ENCODE measurements around the gene DMWD. TPM values are rescaled to one million over a fixed set of nuclear protein-coding genes. Genes with fewer than 3 reads are reported as not detected.

Gene DMWD
- total RNA-seq, 4 donors from 2014 or later = 9.1 to 32.2 (median 23.5) TPM

DNA sequence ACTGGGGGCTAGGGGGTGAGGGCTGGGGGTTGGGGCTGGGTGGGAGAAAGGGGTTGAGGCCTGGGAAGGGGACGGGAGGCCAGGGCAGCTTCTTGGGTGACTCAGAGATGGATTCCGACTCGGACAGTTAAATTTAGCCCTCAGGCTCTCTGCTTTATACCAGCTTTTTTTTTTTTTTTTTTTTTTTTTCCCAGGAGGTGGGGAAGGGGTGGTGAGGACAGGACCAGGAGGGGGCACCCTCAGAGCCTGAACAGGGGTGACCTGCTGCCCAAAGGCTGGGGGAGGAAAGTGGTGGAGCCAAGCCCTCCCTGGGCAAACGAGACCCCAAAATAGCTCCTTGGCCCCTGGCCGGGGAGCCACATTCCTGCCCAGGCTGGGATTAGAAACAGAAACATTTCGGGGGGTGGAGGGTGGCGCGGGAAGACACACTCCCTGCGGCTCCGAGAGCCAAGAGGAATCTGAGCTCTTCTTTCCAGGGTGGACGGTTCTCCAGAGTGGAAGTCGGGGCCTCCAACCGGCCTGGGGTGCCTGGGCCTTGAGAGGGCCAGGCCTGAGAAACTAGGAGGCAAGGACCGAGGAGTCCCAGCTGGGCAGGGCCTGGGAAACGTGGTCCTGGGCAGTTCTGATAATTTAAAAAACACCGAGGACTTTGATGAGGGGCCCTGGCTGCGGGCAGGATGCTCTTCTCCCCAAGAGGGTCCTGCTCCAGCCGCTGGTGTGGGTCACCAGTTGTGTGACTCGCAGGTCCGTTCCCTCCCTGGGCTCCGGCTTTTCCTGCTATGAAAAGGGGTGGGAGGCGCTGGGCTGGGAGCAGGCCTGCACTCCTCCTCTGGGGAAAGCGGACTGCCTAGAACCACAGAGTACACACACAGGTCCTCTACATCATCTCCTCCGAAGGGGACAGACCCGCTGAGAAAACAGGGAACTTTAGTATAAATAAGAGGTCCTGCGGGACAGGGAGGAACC is 9.5 kb downstream of the DMWD start:
- H3K36me3 ChIP-seq = peaks cover 11 to 39% (median 19%) of the 10 kb centered on the region in 3 donors
- H3K9me3 ChIP-seq = no peaks in the 10 kb centered on the region
- TF ChIP-seq, protein P1, sequence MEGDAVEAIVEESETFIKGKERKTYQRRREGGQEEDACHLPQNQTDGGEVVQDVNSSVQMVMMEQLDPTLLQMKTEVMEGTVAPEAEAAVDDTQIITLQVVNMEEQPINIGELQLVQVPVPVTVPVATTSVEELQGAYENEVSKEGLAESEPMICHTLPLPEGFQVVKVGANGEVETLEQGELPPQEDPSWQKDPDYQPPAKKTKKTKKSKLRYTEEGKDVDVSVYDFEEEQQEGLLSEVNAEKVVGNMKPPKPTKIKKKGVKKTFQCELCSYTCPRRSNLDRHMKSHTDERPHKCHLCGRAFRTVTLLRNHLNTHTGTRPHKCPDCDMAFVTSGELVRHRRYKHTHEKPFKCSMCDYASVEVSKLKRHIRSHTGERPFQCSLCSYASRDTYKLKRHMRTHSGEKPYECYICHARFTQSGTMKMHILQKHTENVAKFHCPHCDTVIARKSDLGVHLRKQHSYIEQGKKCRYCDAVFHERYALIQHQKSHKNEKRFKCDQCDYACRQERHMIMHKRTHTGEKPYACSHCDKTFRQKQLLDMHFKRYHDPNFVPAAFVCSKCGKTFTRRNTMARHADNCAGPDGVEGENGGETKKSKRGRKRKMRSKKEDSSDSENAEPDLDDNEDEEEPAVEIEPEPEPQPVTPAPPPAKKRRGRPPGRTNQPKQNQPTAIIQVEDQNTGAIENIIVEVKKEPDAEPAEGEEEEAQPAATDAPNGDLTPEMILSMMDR (IDR thresholded peaks at IDR 0.05) = no peak
- TF ChIP-seq POLR2A (IDR thresholded peaks at IDR 0.05) = peak in 1 of 4 donors; percentile 12
- H3K27ac ChIP-seq = peak overlapping the region; percentile 79 to 92 (median 89)
- WGBS, 2 donors = 26 to 41% methylated on average over 10 to 17 of the region's 26 CpGs
- intact Hi-C loops (cut with DNase I) = no loop called here
- peaks cover 51 to 81% (median 64%) of the 10 kb centered on the region in 3 donors for H3K4me1 ChIP-seq
- no peaks in the 10 kb centered on the region for H3K27me3 ChIP-seq
- H3K4me3 ChIP-seq = peak overlapping the region in 3 of 4 donors; percentile 55 to 64 (median 57)
- no peak for DNase-seq

- H3K27ac ChIP-seq = peak within 1 kb of the TSS; percentile 79 to 92 (median 89)
- peak within 1 kb of the TSS; percentile 31 to 64 (median 56) for H3K4me3 ChIP-seq
- 13 to 30% methylated on average over 2 to 3 of the region's 18 CpGs for WGBS, 2 donors
- no peak for DNase-seq
- intact Hi-C loops (cut with DNase I) = no loop called here
- peaks cover 15 to 39% (median 24%) of the 10 kb centered on the region in 3 donors for H3K36me3 ChIP-seq
- peak in 1 of 4 donors; percentile 32 for TF ChIP-seq POLR2A (IDR thresholded peaks at IDR 0.05)
- TF ChIP-seq, protein P1 (IDR thresholded peaks at IDR 0.05) = no peak
- no peaks in the 10 kb centered on the region for H3K9me3 ChIP-seq
- peaks cover 51 to 82% (median 64%) of the 10 kb centered on the region in 3 donors for H3K4me1 ChIP-seq
- H3K27me3 ChIP-seq = no peaks in the 10 kb centered on the region
These were observed 10.4 kb downstream of the DMWD start, which contains the start of gene DMPK for GRCh38 chr19:45782162-45782691. DMPK (minus strand) TSS chr19:45782490; CDS start chr19:45782352, 138 bp downstream.

- intact Hi-C loops (cut with DNase I) = no loop called here
- peaks cover 22 to 39% (median 23%) of the 10 kb centered on the region in 3 donors for H3K36me3 ChIP-seq
- TF ChIP-seq POLR2A (IDR thresholded peaks at IDR 0.05) = no peak
- TF ChIP-seq, protein P1 (IDR thresholded peaks at IDR 0.05) = peak in 1 of 6 experiments; percentile 5
- H3K27ac ChIP-seq = peak overlapping the region; percentile 79 to 92 (median 89)
- H3K4me3 ChIP-seq = peak overlapping the region; percentile 31 to 64 (median 56)
- H3K27me3 ChIP-seq = no peaks in the 10 kb centered on the region
- peaks cover 51 to 82% (median 64%) of the 10 kb centered on the region in 3 donors for H3K4me1 ChIP-seq
- no peak for DNase-seq
- WGBS, 2 donors = 11 to 24% methylated on average over 5 to 7 of the region's 17 CpGs
- no peaks in the 10 kb centered on the region for H3K9me3 ChIP-seq
These were observed 11.2 kb downstream of the DMWD start for GRCh38 chr19:45781214-45782161.

DNA sequence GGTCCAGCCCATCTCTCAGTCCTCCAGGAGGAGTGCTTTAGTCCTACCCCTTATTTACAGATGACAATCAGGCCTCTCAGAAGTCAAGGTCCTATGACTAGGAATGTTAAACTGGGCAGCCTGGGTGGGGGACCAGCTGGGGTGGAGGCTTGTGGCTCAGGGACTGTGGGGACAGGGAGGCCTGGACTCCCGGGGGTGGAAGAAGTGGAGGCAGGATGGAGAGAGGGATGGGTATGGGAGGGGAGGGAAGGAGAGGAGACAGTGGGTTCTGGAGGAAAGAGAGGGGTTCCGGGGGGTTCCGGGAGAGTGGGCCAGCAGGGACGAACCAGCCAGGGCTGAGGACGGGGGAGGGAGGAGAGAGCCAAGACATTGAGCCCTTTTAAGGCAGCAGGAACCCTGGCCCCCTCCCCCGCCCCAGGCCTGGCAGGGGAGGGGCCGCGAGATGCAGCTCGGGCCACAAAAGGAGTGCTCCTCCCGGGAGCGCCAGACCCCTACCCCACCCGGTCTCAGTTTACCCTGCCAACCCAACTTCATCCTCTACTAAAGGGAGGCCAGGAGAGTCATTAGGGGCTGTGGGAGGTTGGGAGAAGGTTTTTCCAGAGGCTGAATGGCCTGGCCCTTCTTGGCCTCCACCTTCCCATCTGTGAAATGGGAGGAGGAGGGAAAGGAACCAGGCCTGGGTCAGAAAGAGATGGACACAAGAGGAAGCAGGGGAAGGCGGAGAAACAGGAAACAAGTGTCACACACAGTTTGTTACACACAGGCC is 12.0 kb downstream of the DMWD start:
- H3K4me1 ChIP-seq = peaks cover 51 to 76% (median 64%) of the 10 kb centered on the region in 3 donors
- H3K4me3 ChIP-seq = peak overlapping the region; percentile 31 to 64 (median 56)
- intact Hi-C loops (cut with DNase I) = no loop called here
- H3K9me3 ChIP-seq = no peaks in the 10 kb centered on the region
- no peak for TF ChIP-seq POLR2A (IDR thresholded peaks at IDR 0.05)
- TF ChIP-seq, protein P1 (IDR thresholded peaks at IDR 0.05) = no peak
- H3K27me3 ChIP-seq = no peaks in the 10 kb centered on the region
- H3K36me3 ChIP-seq = peaks cover 14 to 34% (median 17%) of the 10 kb centered on the region in 3 donors
- DNase-seq = no peak
- H3K27ac ChIP-seq = peak overlapping the region; percentile 79 to 92 (median 89)
- 32% methylated on average over 12 to 13 of the region's 13 CpGs for WGBS, 2 donors
